SHP77 (cell line): ENCODE data around the gene CALM1.

Source experiments
- DNase-seq, 2 experiments: peaks; one replicate each; lab custom pipeline; 2025; lab: John Stamatoyannopoulos, UW

The CALM1 gene

DNA sequence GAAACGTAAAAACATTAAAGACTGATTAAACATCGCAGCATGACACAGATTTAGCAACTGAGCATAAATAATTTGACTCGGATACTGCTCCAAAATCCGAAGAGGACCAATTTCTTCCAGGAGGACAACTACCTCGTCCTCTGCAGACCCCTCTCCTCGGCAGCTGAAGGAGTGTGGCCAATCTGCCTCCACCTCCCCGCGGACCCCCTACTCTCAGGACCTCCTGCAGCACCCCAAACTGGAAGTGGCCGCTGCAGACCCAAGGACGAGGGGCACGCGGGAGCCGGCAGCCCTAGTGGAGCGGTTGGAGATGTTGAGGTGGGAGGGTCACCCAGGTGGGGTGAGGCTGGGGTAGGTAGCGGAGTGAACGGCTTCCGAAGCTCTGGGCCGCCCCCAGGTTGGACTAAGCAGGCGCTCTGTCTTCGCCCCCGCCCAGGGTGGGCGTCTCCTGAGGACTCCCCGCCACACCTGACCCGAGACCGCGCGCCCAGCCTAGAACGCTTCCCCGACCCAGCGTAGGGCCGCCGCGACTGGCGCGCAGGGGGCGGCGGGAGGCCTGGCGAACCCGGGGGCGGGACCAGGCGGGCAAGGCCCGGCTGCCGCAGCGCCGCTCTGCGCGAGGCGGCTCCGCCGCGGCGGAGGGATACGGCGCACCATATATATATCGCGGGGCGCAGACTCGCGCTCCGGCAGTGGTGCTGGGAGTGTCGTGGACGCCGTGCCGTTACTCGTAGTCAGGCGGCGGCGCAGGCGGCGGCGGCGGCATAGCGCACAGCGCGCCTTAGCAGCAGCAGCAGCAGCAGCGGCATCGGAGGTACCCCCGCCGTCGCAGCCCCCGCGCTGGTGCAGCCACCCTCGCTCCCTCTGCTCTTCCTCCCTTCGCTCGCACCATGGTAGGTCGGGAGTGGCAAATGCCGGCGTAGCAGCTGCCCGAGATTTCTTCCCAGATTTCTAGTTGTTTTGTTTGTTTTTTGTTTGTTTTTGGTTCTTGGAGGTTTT, at the start of gene CALM1:
Gene CALM1 (plus strand): TSS at position 689 of the 999 bp plus-strand sequence. CDS start 202 bp downstream, at position 891.
- DNase-seq, result peak; percentile 76 to 78

DNA sequence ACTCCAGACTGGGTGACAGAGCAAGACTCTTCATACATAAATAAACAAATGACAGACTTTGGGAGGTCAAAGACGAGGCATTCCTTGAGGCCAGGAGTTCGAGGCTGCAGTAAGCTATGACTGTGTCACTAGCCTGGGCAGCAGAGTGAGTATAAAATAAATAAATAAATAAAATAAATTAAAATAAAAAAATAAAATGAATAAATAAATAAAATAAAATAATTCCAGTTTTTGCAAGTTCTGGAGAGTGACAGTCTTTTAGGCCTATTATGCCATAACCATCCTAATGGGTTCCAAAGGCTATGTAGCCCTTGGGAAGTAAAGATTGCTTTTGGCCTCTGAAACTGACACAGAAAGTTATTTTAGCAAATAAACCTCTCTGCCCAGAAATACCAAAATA, 48.6 kb upstream of the CALM1 start:
- DNase-seq, result no peak

DNA sequence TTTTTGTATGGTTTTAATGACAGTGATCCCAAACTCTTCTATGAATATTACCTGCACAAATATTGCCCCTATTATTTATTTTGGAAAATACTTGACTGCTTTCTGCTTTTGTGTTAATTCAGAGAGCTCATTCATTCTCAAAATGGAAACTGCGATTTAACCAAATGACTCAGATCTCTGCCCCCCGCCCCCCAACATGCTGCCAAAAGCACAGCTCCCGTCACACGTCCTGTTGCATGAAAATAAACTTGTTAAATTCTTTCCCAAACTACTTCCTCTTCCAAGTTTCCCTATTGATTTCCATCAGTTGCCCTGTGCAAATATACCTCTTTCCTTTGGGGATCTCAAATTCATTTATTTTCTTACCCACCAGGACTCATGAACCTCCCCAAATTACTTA, 47.1 kb upstream of the CALM1 start:
- DNase-seq, result no peak

DNA sequence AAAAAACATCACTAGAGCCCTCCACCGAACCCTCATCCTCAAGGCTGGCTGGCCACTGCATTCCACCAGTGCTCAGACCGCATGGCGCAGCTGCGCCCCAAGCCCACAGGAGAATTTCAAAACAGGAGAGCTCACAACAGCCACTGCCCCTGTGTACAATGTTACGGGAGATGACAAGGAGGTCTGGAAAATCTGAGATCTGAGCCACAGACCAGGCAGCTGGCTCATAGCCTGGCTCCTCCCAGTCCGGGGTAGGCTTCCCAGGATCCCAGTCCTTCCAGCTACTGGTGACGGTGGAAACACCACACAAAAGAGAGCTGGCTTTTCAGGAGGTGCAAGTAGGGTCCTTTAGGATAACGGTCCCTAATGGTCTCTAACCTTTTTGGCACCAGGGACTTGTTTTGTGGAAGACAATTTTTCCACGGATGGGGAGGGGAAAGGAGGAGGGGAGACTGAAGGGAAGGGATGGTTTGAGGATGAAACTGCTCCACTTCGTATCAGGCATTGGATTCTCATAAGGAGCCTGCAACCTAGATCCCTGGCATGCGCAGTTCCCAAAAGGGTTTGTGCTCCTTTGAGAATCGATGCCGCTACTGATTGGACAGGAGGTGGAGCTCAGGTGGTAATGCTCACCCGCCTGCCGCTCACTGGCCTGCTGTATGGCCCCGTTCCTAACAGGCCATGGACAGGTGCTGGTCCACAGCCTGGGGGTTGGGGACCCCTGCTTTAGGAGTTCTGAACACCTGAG, 42.1 kb upstream of the CALM1 start:
- DNase-seq, result no peak

DNA sequence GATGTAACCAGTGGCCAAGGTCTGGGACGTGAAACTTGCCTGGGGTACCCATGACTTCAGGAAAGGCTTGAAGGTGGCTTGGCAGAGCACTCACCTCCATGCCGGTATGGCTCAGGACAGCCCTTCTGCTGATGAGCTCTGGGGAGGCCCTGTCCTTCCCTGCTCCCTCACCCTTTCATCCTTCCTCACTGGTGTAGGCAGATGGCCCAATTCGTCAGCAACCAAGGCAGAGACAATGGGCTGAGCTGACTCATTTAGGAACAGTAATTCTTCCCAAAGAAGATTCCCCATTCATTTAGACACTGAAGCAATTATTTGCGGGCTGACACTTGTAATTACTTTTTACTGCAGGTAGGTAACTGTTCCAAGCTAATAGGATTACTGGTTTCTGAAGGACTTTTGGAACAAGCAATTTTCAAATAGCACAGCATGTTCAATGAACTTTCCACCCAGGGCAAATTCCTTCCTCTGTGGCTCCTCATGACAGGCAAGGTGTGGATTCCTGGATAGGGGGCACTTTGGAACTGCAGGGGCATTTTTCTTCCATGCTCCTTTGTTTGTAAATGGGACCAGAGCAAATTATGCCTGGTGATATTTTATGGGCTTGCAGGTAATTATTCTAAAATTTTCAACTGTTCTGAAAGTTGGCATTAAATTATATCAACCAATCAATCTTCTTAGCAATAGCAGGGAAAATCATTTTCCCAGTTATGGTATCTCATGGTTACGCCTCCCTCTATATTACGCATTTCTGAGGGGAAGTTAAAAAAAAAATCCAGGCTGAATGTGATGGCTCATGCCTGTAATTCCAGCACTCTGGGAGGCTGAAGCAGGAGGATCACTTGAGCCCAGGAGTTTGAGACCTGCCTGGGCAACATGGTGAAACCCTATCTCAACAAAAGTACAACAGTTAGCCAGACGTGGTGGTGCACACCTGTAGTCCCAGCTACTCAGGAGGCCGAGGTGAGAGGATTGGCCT, 41.0 kb upstream of the CALM1 start:
- DNase-seq, result no peak

DNA sequence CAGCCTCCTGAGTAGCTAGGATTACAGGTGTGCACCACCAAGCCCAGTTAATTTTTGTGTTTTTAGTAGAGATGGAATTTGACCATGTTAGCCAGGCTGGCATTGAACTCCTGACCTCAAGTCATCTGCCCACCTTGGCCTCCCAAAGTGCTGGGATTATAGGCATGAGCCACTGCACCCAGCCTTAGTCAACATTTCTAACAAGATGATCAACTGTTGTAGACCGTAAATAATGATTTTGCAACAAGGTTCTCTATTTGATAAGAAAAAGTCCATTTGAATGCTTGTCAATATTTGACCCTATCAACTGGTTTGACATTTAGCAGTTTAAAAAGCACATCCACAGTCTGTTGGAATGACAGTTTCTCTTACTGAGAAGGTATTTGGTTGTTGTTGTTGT, 39.9 kb upstream of the CALM1 start:
- no peak for DNase-seq

DNA sequence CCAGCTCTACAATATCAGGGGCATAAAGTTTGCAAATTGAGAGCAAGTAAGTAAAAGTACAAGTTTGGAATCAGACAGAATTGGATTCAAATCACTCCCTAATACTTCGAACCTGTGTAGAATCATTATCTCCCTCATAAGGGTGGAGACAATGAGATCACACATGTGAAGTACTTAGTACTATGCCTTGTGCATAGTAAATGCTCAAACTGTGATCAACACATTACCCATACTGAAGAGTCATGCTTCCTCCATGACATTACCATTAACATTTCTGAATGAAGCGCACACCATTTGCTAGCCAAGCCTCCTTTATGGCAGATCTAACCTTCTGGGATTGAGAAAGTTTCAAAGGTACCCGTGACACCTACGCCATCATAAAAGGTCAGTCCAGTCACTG, 38.5 kb upstream of the CALM1 start:
- DNase-seq, result no peak

DNA sequence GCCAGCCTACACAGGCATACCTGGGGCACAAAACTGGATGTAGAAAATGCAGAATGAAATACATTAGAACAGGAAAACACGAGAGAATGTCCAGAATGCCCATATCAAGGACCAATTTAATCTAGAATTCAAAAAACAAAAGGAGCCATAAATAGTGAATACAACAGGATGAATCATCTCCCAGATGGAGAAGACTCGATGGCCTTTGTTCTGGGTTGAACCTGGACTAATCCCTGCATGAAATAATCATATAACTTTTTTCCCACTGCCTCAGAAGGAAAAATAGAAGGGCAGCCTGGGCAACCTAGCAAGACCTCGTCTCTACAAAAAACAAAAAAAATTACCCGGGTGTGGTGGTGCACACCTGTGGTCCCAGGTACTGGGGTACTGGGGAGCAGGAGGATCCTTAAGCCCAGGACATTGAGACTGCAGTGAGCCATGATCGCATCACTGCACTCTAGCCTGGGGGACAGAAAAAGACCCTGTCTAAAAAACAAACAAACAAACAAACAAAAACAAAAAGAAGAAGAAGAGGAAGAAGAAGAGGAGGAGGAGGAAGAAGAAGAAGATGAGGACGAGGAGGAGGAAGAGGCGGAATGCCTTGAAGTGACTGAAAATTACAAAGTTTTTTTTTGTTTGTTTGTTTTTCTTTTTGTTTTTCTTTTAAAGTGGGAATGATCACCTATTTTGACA, 34.8 kb upstream of the CALM1 start:
- no peak for DNase-seq

DNA sequence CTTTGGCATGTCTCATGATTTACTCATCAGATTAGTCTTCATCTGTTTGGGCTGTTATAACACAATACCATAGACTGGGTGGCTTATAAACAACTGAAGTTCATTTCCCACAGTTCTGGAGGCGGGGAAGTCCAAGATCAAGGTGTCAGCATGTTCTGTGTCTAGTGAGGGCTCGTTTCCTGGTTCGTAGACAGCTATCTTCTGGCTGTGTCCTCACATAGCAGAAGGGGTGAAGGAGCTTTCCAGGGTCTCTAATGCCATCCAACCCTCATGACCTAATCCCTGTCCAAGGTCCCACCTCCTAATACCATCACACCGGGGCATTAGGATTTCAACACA, 34.3 kb upstream of the CALM1 start:
- no peak for DNase-seq

DNA sequence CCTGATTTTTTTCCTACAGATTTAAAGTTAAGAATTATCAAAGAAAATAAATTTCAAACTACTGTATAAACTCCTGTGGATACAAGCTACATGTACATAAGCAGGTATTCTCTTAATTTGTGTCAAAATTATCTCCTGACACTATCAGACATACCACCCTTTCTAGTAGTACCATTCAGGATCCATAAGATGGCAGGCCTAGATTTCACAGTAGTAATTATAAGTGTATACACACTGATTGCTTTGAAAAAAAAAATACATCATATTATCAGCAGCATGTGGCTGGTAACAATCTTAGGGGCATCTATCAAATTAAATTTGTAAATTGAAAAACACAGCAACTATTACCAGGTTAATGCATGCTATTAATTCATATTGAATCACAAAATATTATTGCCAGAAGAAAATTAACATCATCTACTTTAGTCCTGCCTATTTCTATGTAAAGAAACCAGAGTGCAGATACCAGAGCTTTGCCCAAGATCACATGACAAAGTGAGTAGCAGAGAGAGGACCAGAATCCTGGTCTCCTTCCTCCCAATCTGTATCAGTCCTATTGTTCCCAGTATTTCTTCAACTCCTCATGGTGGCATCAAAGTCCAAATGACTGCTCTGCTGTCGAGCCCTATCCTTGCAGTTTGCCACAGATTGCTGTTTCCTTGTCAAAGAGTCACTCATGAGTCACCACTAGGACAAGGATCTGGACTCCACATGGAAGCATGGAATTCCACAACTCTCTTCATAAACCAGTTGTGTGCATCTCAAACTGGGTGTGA, 27.7 kb upstream of the CALM1 start:
- DNase-seq, result no peak

DNA sequence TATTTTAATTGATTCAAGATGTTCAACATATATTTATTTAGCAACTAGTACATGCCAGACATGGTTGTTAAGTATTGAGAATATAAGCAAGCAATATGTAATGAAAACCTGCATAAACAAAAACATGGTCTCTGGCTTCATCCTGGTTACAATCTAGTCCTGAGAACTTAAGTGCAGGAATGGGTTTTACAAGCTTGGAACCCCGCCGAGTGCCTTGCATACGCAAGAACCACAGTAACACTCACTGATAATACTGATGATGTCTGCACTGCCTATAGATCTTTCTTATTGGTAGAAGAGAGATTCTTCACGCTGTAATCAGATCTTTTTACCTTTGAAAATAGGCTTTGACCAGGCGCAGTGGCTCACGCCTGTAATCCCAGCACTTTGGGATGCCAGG, 22.9 kb upstream of the CALM1 start:
- DNase-seq, result peak; percentile 4 to 28

DNA sequence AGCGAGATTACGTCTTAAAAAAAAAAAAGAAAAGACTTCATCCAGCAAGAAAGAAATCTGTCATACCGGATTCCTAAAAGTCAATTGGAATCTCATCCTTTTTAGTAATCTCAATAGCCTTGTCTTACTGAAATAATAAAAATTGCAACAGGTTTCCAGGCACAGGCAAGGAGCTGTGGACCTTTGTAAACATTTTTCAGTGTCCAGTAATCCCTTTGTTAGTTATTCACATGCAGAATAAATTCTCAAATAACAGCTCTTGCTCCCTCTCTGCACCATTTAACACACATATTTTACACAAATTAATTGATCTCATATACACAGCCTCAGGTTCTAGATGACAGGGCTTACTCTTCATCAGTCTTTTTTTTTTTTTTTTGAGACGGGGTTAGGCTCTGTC, 22.0 kb upstream of the CALM1 start:
- DNase-seq, result no peak

DNA sequence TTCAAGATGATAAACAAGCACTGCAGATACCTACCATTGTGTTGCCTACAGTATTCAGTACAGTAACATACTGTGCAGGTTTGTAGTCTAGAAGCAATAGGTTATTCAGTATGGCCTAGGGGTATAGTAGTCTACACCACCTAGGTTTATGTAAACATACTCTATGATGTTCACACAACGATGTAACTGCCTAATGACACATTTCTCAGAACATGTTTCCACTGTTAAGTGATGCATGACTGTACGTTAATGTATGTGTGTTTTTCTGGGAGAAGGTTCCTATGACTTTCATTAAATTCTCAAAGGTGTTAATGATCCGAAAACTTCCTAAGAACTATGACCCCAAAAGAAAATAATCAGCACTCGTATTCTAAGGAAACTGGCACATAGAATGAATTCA, 20.9 kb upstream of the CALM1 start:
- no peak for DNase-seq

DNA sequence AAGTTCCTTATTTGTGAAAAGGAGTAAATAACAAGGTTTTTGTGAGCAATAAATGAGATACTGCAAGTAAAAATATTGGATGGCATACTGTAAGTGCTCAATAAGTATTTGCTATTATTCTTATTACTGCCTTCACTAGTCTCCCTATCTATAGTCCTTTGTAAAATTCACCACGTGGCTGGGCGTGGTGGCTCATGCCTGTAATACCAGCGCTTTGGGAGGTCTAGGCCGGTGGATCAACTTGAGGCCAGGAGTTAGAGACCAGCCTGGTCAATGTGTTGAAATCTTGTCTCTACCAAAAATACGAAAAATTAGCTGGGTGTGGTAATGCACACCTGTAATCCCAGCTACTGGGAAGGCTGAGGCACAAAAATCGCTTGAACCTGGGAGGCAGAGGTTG, 18.6 kb upstream of the CALM1 start:
- DNase-seq, result no peak

DNA sequence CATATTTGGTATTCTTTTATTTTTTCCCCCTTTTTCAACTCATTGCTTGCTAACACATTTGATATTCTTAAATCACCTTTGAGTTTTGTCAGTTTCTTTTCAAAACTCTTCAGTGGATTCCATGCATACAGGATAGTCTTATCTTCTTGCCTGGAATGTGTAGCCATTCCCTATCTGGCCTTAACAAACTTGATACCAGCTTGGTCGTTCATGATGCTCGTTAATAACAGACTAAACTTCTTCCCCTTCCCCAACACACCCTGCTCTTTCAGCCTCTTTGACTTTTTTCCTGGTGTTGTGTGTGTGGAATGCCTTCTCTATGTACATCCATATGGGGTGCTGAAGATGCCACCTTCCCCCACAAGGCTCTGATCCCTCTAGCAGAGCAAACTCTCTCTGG, 17.7 kb upstream of the CALM1 start:
- no peak for DNase-seq

DNA sequence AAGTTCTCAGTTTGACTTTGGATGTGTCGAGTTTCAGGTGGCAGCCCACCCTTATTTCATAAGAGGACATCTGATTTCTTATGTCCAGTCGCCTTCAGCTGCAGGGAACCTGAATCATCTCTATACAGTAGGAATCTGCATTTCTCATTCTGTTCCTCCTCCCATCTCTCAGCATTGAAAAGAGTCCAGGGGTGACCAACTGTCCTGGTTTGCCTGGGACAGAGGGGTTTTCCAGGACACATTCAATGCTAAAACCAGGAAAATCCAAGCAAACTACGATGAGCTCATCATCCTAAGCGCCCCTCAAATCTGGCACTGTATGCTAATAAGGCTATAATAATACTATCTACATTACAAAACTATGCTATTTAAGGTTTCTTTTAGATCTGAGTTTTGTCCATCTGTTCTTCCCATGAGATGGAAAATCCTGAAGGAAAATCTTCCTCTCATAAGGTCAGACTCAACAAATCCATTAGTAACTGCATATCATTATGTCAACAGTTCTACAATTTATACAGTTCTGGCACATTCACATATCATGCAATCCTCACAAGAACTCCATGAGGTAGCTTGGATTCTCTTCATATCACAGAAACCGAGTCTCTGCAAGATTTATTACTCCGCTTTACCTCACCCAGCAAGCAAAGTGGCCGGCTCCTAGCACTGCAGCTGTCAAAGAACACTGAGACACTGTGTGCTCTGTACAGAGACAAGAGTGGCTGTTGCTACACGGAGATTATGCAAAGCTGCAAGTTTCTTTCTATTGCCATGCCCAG, 15.6 kb upstream of the CALM1 start:
- peak; percentile 39 to 59 for DNase-seq

DNA sequence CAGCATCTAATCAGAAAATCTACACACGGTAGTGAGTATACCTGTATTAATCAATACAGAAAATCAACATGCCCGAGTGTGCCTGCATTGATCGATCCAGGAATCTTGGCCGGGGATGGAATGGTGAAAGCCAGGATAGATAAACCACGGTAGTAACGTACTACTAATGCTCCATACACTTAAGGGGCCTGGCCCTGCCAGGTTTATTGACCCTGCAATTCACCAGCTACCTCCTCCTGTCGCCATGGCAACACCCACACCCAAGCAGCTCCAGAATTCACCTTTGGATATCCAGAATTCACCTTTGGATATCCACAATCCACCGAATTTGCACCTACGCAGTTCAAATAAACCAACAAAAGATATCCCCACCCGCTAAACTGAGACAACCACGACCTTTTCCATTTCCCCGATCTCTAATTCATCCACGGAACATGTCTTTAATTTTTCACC, 14.8 kb upstream of the CALM1 start:
- DNase-seq, result peak; percentile 61 to 80

DNA sequence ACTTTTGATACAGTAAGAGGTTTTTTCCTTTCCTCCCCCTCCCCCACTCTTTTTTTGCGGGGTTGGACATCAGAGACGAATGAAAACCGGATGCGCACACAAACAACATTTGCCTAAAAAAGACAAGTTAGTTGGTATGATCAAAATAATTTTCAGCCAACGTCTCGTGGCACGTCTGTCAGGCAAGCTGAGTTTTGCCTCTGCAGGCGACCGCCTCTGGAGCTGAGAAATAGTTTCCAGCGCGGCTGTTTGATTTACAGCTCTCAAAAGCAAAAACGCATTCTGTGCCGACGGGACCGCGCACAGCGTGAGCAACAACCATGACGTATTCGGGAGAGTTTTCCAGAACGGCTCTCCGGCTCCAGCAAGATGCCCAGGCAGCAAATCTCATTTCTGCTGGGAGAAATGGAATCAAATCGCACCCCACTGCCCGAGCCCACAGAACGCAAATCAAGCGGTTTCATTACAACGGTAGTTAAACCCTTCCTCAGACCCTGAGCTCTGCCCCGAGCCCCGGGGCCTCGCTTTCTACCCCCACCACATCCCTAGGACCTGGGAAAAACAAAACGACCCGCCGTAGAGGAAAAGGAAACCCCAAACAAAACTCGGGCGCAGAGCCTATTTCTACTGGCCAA, 14.2 kb upstream of the CALM1 start:
- peak; percentile 40 to 69 for DNase-seq

DNA sequence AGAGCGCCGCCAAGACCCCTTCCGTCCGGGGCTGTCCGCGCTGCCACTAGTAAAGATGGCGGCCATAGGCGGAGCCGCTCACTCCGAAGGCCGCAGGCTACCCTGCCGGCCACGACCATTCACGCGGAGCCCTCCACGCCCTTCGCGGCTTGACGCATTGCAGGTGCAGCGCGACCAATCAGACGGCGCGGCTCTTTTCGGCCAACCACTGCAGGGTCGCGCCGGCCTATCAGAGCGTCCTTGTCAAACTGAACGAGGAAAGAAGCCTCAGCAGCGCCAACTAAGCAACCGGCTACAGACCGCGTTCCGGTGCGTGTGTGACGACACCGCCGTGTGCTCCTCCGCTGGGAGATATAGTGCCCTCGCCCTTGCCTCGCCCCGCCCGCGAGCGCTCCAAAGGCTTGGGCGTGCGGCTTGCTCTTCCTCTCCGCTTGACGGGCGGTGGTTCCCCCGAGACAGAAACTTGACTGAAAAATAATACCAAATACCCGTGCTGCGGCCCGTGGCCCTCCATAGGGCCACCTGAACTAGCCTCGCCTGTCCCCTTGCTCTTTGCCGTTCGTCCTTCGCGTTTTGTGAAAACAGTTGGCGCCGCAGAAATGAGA, 13.6 kb upstream of the CALM1 start:
- DNase-seq, result peak; percentile 99
